ENCODE results near the gene ETFB.

ETFB gene

GRCh38 chr19:51387924-51388389 lies 21.8 kb upstream of the ETFB start, which contains the start of gene LIM2:
Gene LIM2, minus strand, starts transcription at chr19:51387974. Its CDS starts 531 bp downstream, at chr19:51387443.
- no peak for TF ChIP-seq CTCF (IDR thresholded peaks at IDR 0.05; ENCODE audit: control insufficient read depth, insufficient read depth, low read depth, low read length, missing control alignments)
- H3K4me3 ChIP-seq (ENCODE audit: control insufficient read depth, low read depth, low read length) = no peak within 1 kb of the TSS
- DNase-seq (ENCODE audit: low read depth) = no peak

GRCh38 chr19:51386882-51387520 lies 20.8 kb upstream of the ETFB start:
- no peak for TF ChIP-seq CTCF (IDR thresholded peaks at IDR 0.05; ENCODE audit: control insufficient read depth, insufficient read depth, low read depth, low read length, missing control alignments)
- H3K4me3 ChIP-seq (ENCODE audit: control insufficient read depth, low read depth, low read length) = no peak overlapping the region
- DNase-seq (ENCODE audit: low read depth) = no peak

GRCh38 chr19:51382004-51382403 lies 15.8 kb upstream of the ETFB start:
- DNase-seq (ENCODE audit: low read depth) = no peak
- no peak overlapping the region for H3K4me3 ChIP-seq (ENCODE audit: control insufficient read depth, low read depth, low read length)
- TF ChIP-seq CTCF (IDR thresholded peaks at IDR 0.05; ENCODE audit: control insufficient read depth, insufficient read depth, low read depth, low read length, missing control alignments) = no peak

- no peak for TF ChIP-seq CTCF (IDR thresholded peaks at IDR 0.05; ENCODE audit: control insufficient read depth, insufficient read depth, low read depth, low read length, missing control alignments)
- H3K4me3 ChIP-seq (ENCODE audit: control insufficient read depth, low read depth, low read length) = no peak overlapping the region
- DNase-seq (ENCODE audit: low read depth) = no peak
Measured at GRCh38 chr19:51380379-51380778, 14.2 kb upstream of the ETFB start.

- TF ChIP-seq CTCF (IDR thresholded peaks at IDR 0.05; ENCODE audit: control insufficient read depth, insufficient read depth, low read depth, low read length, missing control alignments) = no peak
- no peak for DNase-seq (ENCODE audit: low read depth)
- no peak overlapping the region for H3K4me3 ChIP-seq (ENCODE audit: control insufficient read depth, low read depth, low read length)
Measured at GRCh38 chr19:51377422-51377821, 11.2 kb upstream of the ETFB start.

- H3K4me3 ChIP-seq (ENCODE audit: control insufficient read depth, low read depth, low read length) = no peak overlapping the region
- TF ChIP-seq CTCF (IDR thresholded peaks at IDR 0.05; ENCODE audit: control insufficient read depth, insufficient read depth, low read depth, low read length, missing control alignments) = no peak
- no peak for DNase-seq (ENCODE audit: low read depth)
Measured at GRCh38 chr19:51375504-51376221, 9.5 kb upstream of the ETFB start.

All from AG09309 (cell line).